Neural progenitor cell (in vitro differentiated cells): Measurements from ENCODE around the gene SAMD11.

ENCODE experiments used
- CTCF ChIP-seq: fragments of 200-600 bp; sonication (generic); IDR thresholded peaks from 2 replicates; pipeline ENCODE4 v1.5.1; 2017; ENCODE audit warnings: antibody characterized with exemption, mild to moderate bottlenecking
- EZH2 ChIP-seq: fragments of 200-600 bp; sonication (generic); IDR thresholded peaks from 2 replicates; pipeline ENCODE4 v1.6.1; 2017; ENCODE audit warnings: antibody characterized with exemption, mild to moderate bottlenecking, moderate library complexity

GRCh38 chr1:944341-945325 is 20.9 kb downstream of the SAMD11 start:
- TF ChIP-seq CTCF = no peak
- no peak for TF ChIP-seq EZH2
